IMR-90 (cell line): ENCODE results near the gene STK40. TPM values are rescaled to one million over a fixed set of nuclear protein-coding genes. Genes with fewer than 3 reads are reported as not detected.

Source experiments
- ATAC-seq: fragments of 200-7000 bp; cut with Tn5 transposase; 2 replicates; pipeline ENCODE4 v1.9.1; 2020; ENCODE audit warnings: low read depth, mild to moderate bottlenecking, moderate library complexity
- BruUV-seq: library from RNA; stranded (reverse); fragments of 400-500 nt; replicated peaks from 2 replicates; lab custom pipeline; 2021; lab: Mats Ljungman, UMichigan
- CTCF ChIA-PET: fragments of 300-600 bp; formaldehyde crosslinking; extraction: SDS; loops from one replicate; lab custom pipeline; 2021; ENCODE audit warnings: antibody characterized with exemption; lab: Yijun Ruan, JAX
- POLR2A ChIA-PET: fragments of 300-600 bp; sonication (Branson Sonifier 250); formaldehyde crosslinking; loops from one replicate; lab custom pipeline; 2022; ENCODE audit warnings: antibody characterized with exemption; ENCODE audit not compliant: unreplicated experiment; lab: Charles Lee
- DNase-seq: peaks from one replicate; pipeline ENCODE4 v3.0.0; 2013
- H2AFZ ChIP-seq: replicated peaks from 2 replicates; pipeline ENCODE3; 2013; ENCODE audit warnings: low read length, mild to moderate bottlenecking; ENCODE audit not compliant: poor library complexity
- H2AK5ac ChIP-seq: 2 replicates; pipeline ENCODE4 v1.6.1; 2013; ENCODE audit warnings: low read depth, low read length, inconsistent platforms
- H2AK9ac ChIP-seq: replicated peaks from 2 replicates; pipeline ENCODE3; 2013; ENCODE audit warnings: mild to moderate bottlenecking, low read depth, low read length, moderate library complexity; ENCODE audit not compliant: poor library complexity
- H2BK120ac ChIP-seq: 2 replicates; pipeline ENCODE4 v1.6.1; 2013; ENCODE audit warnings: low read depth, low read length, inconsistent platforms
- H2BK15ac ChIP-seq: 3 replicates; pipeline ENCODE4 v1.6.1; 2013; ENCODE audit warnings: low read depth, low read length, inconsistent platforms
- H2BK20ac ChIP-seq: 2 replicates; pipeline ENCODE4 v1.6.1; 2013; ENCODE audit warnings: low read depth, mild to moderate bottlenecking, inconsistent platforms, low read length, moderate library complexity
- H2BK5ac ChIP-seq: 2 replicates; pipeline ENCODE4 v1.6.1; 2013; ENCODE audit warnings: mild to moderate bottlenecking, low read depth, low read length, inconsistent platforms; ENCODE audit not compliant: poor library complexity, severe bottlenecking
- H3K14ac ChIP-seq: replicated peaks from 2 replicates; pipeline ENCODE4 v1.6.1; 2013; ENCODE audit warnings: low read depth, low read length, inconsistent platforms
- H3K18ac ChIP-seq: 2 replicates; pipeline ENCODE4 v1.6.1; 2013; ENCODE audit warnings: low read depth, low read length, control low read depth
- H3K23ac ChIP-seq: 2 replicates; pipeline ENCODE4 v1.6.1; 2013; ENCODE audit warnings: low read depth, low read length, inconsistent platforms
- H3K27ac ChIP-seq: 2 replicates; pipeline ENCODE4 v1.5.1; 2013; ENCODE audit warnings: mild to moderate bottlenecking, control low read depth, low read length; ENCODE audit not compliant: insufficient read depth
- H3K27me3 ChIP-seq: 2 replicates; pipeline ENCODE4 v1.6.1; 2013; ENCODE audit warnings: low read length; ENCODE audit not compliant: control insufficient read depth, insufficient read depth
- H3K36me3 ChIP-seq: 2 replicates; pipeline ENCODE4 v1.6.1; 2013; ENCODE audit warnings: low read length, mixed read lengths; ENCODE audit not compliant: control insufficient read depth, insufficient read depth
- H3K4ac ChIP-seq: 2 replicates; pipeline ENCODE4 v1.6.1; 2013; ENCODE audit warnings: low read depth, low read length, inconsistent platforms
- H3K4me1 ChIP-seq: 2 replicates; pipeline ENCODE4 v1.6.1; 2013; ENCODE audit warnings: low read length, mixed read lengths; ENCODE audit not compliant: control insufficient read depth, insufficient read depth
- H3K4me2 ChIP-seq: 2 replicates; pipeline ENCODE4 v1.6.1; 2013; ENCODE audit warnings: low read depth, mild to moderate bottlenecking, control low read depth, low read length, moderate library complexity
- H3K4me3 ChIP-seq: 2 replicates; pipeline ENCODE4 v1.5.1; 2013; ENCODE audit warnings: low read depth, mild to moderate bottlenecking, control low read depth, low read length, moderate library complexity; ENCODE audit not compliant: insufficient read depth
- H3K56ac ChIP-seq: 2 replicates; pipeline ENCODE4 v1.6.1; 2013; ENCODE audit warnings: low read length, inconsistent platforms; ENCODE audit not compliant: insufficient read depth; ENCODE audit errors: extremely low read depth
- H3K79me1 ChIP-seq, 2 experiments: 2 replicates each; pipeline ENCODE4 v1.6.1; 2013; ENCODE audit warnings: low read length in 2 of 2, inconsistent platforms in 1 of 2, low read depth in 1 of 2
- H3K9ac ChIP-seq: 2 replicates; pipeline ENCODE4 v1.6.1; 2013; ENCODE audit warnings: low read depth, low read length, control low read depth
- H3K9me1 ChIP-seq: 2 replicates; pipeline ENCODE4 v1.6.1; 2013; ENCODE audit warnings: low read length, inconsistent platforms; ENCODE audit not compliant: insufficient read depth
- H3K9me3 ChIP-seq: 2 replicates; pipeline ENCODE4 v1.6.1; 2013; ENCODE audit warnings: low read length; ENCODE audit not compliant: control insufficient read depth, insufficient read depth
- H4K20me1 ChIP-seq: 2 replicates; pipeline ENCODE4 v1.6.1; 2013; ENCODE audit warnings: low read length, inconsistent platforms; ENCODE audit not compliant: insufficient read depth
- H4K5ac ChIP-seq: 2 replicates; pipeline ENCODE4 v1.6.1; 2013; ENCODE audit warnings: mild to moderate bottlenecking, low read depth, low read length, control low read depth
- H4K8ac ChIP-seq, 2 experiments: 2 replicates each; pipeline ENCODE4 v1.6.1; 2013; ENCODE audit warnings: low read depth in 2 of 2, low read length in 2 of 2, control low read depth in 1 of 2, inconsistent platforms in 1 of 2
- H4K91ac ChIP-seq: 2 replicates; pipeline ENCODE4 v1.6.1; 2013; ENCODE audit warnings: low read depth, low read length, inconsistent platforms; ENCODE audit not compliant: insufficient read depth
- MAFK ChIP-seq: IDR thresholded peaks from 2 replicates; pipeline ENCODE4 v1.6.1; 2012; ENCODE audit warnings: low read depth, low read length, improper control_type of control experiment
- NFE2L2 ChIP-seq: fragments of 150-350 bp; IDR thresholded peaks from 2 replicates; pipeline ENCODE4 v1.6.1; 2016; ENCODE audit warnings: low read depth, mild to moderate bottlenecking, low read length
- RAD21 ChIP-seq: IDR thresholded peaks from 2 replicates; pipeline ENCODE4 v1.6.1; 2012; ENCODE audit warnings: low read length, improper control_type of control experiment
- RFX5 ChIP-seq: IDR thresholded peaks from 2 replicates; pipeline ENCODE4 v1.8.0; 2012; ENCODE audit warnings: low read depth, mild to moderate bottlenecking, low read length, moderate library complexity
- WGBS, 2 experiments: methylation state at CpG; one replicate each; pipeline versions ENCODE4 v1.1.5 to v1.1.7; 2013; ENCODE audit warnings: missing lambda C conversion rate in 2 of 2; ENCODE audit not compliant: insufficient read length in 1 of 2; ENCODE audit errors: extremely low coverage in 2 of 2; 5-methylcytosine and 5-hydroxymethylcytosine counted together
- dilution Hi-C: fragments of 300-500 bp; cut with HindIII; formaldehyde crosslinking; loops from one replicate; pipeline ENCODE4 v1.14.3; 2018; ENCODE audit warnings: low sequenced_read_pairs; ENCODE audit not compliant: unreplicated experiment
- in situ Hi-C: fragments of 300-500 bp; cut with MboI; formaldehyde crosslinking; loops from 3 replicates; pipeline ENCODE4 v1.14.3; 2019; ENCODE audit warnings: low sequenced_read_pairs, inconsistent platforms, mixed read lengths
- intact Hi-C: fragments of 100-400 bp; cut with micrococcal nuclease; formaldehyde crosslinking; loops from 2 replicates; pipeline ENCODE4 v1.10.0; 2022
- polyA plus RNA-seq, 3 experiments: library from polyadenylated mRNA; depleted of rRNA; stranded (reverse); fragments of >200 nt; gene quantifications; 2 replicates each; pipeline ENCODE4 v1.2.3, GENCODE V29; 2012; ENCODE audit warnings: low replicate concordance in 1 of 3
- total RNA-seq: library from RNA; depleted of rRNA; stranded (reverse); fragments of >200 nt; gene quantifications from 2 replicates; pipeline ENCODE4 v1.2.3, GENCODE V29; 2012

The STK40 gene
- total and polyA plus RNA-seq, 2 of the 4 experiments (the other 2 are of a cell fraction) = 16.0 to 29.9 TPM

DNA sequence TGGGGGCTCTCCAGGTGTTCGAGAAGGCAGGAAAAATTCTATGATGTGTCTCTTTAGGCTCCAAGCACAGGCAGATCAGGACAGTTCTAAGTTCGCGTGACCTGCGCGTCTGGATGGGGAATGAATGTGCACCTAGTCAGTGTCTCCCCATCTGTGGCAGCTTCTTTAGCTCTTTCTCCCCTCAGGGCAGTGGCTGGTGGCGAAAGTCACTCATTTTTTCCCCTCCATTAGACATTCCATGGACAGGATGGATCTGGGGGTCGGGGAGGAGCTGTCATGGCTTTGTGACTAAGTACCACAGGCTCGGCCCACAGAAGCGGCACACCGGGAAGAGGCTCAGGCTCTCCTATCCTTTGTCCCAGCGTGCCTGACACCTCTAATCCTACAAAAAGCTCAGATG is 31.2 kb downstream of the STK40 start:
- Histone ChIP-seq H3K27me3 (no peaks in the 10 kb centered on the region), H3K79me1 (peaks cover 15 to 76% of the 10 kb centered on the region in 2 experiments), H3K9ac (no peak overlapping the region), H3K4ac (0 out of 2 replicates have a peak overlapping the region, but pooled peaks have one; percentile 22), H2BK20ac (peak overlapping the region; percentile 59; the same call in 1 of the 2 replicates), H4K20me1 (no peaks in the 10 kb centered on the region), H3K18ac (no peak overlapping the region), H2BK5ac (peak overlapping the region; percentile 3), H2AK9ac (peak overlapping the region; percentile 42), H3K27ac (no peak overlapping the region), H3K9me1 (peaks cover 36% of the 10 kb centered on the region), H4K91ac (peak overlapping the region; percentile 27; the same call in 1 of the 2 replicates), H2AK5ac (peak overlapping the region; percentile 18; the same call in 1 of the 2 replicates), H4K8ac (no peak overlapping the region), H3K36me3 (peaks cover 47% of the 10 kb centered on the region), H3K23ac (no peak overlapping the region), H3K14ac (0 out of 2 replicates have a peak overlapping the region, but pooled peaks have one; percentile 8), H3K9me3 (no peaks in the 10 kb centered on the region), H2AFZ (no peak overlapping the region), H3K4me2 (no peak overlapping the region), H2BK15ac (no peak overlapping the region), H3K4me3 (no peak overlapping the region), H2BK120ac (0 out of 2 replicates have a peak overlapping the region, but pooled peaks have one; percentile 22), H3K56ac (no peak overlapping the region), H3K4me1 (peaks cover 40% of the 10 kb centered on the region), H4K5ac (no peak overlapping the region)
- no peak for TF ChIP-seq RFX5
- no peak for TF ChIP-seq MAFK
- no peak for TF ChIP-seq NFE2L2
- no peak for TF ChIP-seq RAD21
- POLR2A ChIA-PET = no interaction called here
- WGBS, 2 experiments = 100% methylated on average over 1 of the region's 11 CpGs; no CpG with 5 or more reads in 1 of the 2 experiments
- ATAC-seq (no peak), DNase-seq (no peak)
- intact Hi-C loops = no loop called here
- CTCF ChIA-PET = no interaction called here
- BruUV-seq = no TSS peak
- dilution Hi-C loops = no loop called here
- in situ Hi-C loops = no loop called here
